GM19239 (cell line): ENCODE data around the gene NOSIP.

Experiments used
- DNase-seq: peaks from one replicate; pipeline ENCODE4 v3.0.0; 2011; ENCODE audit warnings: low spot score; ENCODE audit not compliant: insufficient read length
- FAIRE-seq: peaks from 2 replicates; lab custom pipeline; 2011; peaks lifted over from hg19 to GRCh38; lab: Jason Lieb, UNC

NOSIP gene

GRCh38 chr19:49574206-49574755 lies 6.1 kb downstream of the NOSIP start:
- FAIRE-seq (no peak), DNase-seq (no peak)

DNA sequence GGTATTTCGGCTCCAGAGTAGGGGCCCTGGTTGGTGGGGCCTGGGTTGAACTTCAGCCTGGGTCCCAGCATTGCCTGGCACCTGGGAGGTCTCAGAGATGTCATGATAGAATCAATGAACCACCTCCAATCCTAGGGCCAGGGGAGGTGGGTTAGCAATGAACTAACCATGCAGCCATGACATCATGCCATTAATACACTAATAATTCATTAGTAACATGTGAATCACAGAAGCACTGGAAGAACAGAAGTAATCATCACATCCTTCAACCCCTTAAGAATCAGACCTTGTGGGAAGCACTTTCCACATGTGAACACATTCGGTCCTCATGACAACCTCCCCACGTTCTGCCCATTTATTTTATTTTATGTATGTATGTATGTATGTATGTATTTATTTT lies 6.9 kb downstream of the NOSIP start:
- DNase-seq (no peak), FAIRE-seq (no peak)

- DNase-seq (no peak), FAIRE-seq (no peak)
These were observed 7.3 kb downstream of the NOSIP start for GRCh38 chr19:49573009-49573408.

GRCh38 chr19:49570997-49571676 lies 9.2 kb downstream of the NOSIP start:
- DNase-seq (no peak), FAIRE-seq (no peak)

- DNase-seq (peak; percentile 86), FAIRE-seq (peak; percentile 92)
These were observed 10.1 kb downstream of the NOSIP start for GRCh38 chr19:49570138-49570856.

DNA sequence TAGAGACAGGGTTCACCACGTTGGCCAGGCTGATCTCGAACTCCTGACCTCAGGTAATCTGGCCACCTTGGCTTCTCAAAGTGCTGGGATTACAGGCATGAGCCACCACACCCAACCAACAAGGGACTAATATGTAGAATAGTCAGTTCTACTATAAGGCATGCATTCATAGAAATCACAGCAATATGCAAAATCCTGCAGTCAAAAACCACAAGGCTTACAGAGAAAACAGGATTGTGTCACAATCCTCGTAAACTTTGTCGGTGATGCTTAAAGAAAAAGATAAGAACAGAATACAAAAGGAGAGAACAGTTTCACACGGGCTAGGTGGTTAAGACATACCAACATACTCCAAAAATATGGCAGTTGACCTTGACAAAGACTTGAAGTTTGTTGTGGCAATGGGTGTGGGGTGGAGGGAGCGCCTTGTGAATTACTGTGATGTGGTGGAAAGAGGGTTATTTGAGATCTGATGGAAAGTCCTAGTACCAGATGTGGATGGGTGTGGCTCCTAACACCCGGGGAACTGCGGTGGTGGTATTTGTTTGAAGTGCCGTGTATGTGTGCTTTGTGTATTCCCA lies 12.4 kb downstream of the NOSIP start:
- FAIRE-seq, result no peak
- DNase-seq, result no peak

- DNase-seq (no peak), FAIRE-seq (no peak)
These were observed 14.1 kb downstream of the NOSIP start for GRCh38 chr19:49566302-49566701.

GRCh38 chr19:49565261-49565660 lies 15.1 kb downstream of the NOSIP start:
- FAIRE-seq, result no peak

GRCh38 chr19:49564616-49565045 lies 15.7 kb downstream of the NOSIP start:
- DNase-seq (no peak), FAIRE-seq (no peak)

More at GRCh38 chr19:49565261-49565660, 15.1 kb downstream of the NOSIP start:
- no peak for DNase-seq

DNA sequence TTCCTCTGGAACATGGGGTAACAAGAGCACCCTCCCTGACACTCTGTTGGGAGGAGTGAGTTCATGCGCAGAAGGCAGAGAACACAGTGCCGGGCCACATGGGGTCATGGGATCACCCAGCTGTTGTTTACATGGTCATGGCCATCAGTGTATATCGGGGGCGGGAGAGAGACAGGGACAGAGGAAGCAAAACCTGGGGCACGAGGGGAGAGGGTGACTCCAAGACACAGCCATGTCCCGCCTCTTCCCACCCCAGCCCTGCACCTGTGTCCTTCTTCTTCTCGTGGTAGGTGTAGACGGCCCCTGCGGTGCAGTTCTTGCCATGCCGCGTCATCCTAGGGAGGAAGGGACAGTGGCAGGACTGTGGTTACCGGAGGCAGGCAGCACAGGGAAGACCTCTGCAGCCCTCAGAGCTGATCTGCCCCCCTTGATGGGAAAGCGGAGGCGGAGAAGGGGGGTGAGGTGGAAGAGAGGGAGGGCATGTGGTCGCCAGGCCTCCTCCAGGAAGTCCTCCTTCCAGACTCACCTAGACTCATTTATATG lies 19.9 kb downstream of the NOSIP start:
- DNase-seq (no peak), FAIRE-seq (no peak)

GRCh38 chr19:49559928-49560327 lies 20.4 kb downstream of the NOSIP start:
- FAIRE-seq, result no peak
- no peak for DNase-seq

GRCh38 chr19:49559443-49559842 lies 20.9 kb downstream of the NOSIP start:
- DNase-seq (no peak), FAIRE-seq (no peak)

DNA sequence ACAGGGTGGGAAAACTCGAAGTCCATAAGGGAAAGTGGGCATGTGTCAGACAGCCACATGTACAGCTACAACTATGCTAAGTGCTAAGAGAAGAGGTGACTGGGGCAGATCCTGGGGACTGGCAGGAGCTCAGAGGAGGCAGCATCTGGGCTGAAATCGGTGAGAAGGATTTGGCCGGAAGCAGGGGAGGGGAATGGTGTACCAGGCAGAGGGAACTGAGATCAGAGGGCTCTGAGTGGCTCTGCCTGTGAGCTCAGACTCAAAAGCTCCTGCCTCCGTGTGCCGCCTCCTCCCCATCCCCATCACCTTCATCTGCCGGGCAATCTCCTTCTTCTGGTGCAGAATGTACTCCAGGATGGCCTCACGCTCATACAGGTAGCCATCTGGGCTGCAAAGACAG lies 21.8 kb downstream of the NOSIP start:
- no peak for FAIRE-seq
- DNase-seq, result no peak

GRCh38 chr19:49557641-49558325 lies 22.6 kb downstream of the NOSIP start:
- no peak for FAIRE-seq
- no peak for DNase-seq

DNA sequence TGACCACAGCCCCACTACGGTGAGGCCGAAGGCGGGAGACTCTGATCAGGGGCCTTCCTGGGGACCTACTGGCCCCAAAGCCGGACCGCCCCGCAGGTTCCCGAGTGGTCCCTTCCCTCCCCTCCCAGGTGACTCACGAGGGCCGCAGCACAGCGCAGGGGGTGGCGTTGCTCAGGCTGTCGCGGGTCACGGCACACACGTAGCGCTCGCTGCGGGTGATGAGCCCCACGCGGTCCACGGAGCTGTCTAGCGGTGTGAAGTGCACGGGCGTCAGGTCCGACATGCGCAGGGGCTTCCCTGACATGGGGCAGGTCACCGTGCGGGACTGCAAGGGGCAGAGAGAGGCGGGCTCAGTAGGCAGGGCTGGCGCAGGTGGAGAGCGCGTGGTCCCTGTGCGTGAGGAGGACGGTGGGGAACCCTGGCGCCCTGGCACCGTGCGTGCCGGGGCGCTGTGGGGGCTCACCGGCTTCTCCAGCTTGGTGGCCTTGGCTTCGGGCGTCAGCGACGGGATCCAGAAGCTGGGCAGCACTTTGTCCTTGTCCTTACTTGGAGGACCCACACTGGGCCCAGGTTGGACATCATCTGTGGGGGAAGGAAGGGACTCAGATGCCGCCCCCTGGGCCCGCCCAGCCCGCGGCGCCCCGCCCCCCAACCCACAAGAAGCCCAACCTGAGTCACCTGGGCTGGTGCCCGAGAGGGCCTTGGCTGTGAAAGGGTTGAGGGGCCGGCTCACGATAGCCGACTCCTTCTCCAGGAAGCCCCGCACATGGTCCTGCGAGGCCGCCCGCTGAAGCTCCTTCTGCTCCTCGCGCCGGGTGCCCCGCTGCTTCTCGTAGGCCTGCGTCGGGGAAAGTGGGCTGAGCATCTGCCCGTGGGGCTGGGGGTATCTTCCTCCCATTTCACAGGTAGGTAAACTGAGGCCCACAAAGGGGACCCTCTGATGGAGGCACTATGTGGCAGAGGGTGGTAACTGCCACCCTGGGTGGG lies 23.7 kb downstream of the NOSIP start:
- DNase-seq (no peak), FAIRE-seq (no peak)

GRCh38 chr19:49555600-49556411 lies 24.6 kb downstream of the NOSIP start:
- no peak for FAIRE-seq
- DNase-seq, result no peak

GRCh38 chr19:49554701-49555181 lies 25.6 kb downstream of the NOSIP start:
- DNase-seq, result no peak
- FAIRE-seq, result no peak
